H54 (cell line): ENCODE results near the gene PKP1.

ENCODE experiments used
- DNase-seq: peaks from one replicate; pipeline ENCODE4 v3.0.0; 2011; ENCODE audit warnings: low spot score, mixed read lengths; ENCODE audit not compliant: insufficient read length
- FAIRE-seq: peaks from 3 replicates; lab custom pipeline; 2011; peaks lifted over from hg19 to GRCh38; lab: Jason Lieb, UNC
- POLR2A ChIP-seq: IDR thresholded peaks from 2 replicates; pipeline ENCODE4 v1.6.1; 2011; ENCODE audit warnings: low read depth, mild to moderate bottlenecking, low read length

PKP1 gene

DNA sequence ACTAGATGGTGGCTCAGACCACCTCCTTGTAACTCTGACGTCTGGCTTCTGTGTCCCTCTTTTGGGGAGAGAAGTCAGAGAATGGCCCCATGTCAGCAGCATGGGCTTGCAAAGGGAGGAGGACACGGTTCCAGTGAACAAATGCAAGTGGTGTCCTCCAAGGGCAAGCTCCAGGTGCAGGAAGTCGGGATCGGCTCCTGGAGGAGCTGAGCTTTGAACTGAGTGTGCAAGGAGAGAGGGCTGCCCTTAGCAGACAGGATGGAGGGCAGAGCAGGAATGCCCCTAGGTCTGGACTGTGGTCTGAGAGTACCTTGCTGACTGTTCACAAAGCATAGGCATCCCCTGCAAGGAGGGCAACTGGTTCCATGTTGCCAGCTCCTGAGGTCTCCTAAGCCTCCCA is 17.3 kb downstream of the PKP1 start:
- DNase-seq: no peak
- no peak for TF ChIP-seq POLR2A
- FAIRE-seq: no peak

DNA sequence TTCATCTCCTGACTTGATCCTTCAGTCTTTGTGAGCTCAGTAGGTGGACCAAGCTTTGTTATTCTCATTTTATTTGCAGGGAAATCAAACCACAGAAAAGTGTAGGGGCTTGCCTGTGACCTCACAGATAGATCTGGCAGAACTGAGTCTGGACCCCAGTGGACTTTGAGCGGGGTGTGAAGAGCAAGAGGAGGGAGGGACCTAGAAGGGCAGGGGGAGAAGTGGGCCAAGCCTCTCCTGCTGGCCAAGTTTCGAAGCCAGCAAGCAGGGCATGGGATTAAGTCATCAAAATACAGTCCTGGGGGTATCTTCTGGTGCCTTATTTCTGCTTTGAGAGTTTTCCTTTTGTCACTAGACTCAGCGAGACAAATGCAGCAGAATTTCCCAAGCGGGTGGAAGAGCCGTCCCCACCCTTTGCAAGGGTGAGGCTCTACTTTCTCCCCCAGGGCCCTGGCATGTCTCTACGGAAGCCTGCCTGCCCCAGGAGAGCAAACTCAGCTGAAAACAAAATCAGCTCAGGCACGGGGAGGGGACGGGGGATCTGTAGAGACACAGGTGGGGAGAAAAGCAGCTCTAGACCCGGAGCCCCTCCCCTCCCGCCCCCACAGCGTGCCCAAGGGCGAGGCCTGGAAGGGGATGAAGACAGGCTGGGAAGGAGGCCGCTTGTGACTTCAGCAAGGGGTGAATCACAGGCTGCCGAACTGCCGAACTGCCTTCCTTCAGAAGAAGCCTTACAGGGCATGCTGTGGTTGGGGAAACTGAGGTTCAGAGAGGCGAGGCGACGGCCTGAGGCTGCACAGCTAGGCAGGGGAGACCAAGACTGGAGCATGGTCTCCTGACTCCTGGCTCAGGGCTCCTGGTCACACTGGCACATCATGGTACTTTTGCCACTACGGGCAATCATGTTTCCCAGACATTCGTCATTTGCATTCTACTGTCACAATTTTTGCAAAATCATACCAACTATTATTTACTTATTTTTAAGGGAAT is 19.2 kb downstream of the PKP1 start:
- FAIRE-seq (no peak), DNase-seq (no peak)
- TF ChIP-seq POLR2A: no peak

DNA sequence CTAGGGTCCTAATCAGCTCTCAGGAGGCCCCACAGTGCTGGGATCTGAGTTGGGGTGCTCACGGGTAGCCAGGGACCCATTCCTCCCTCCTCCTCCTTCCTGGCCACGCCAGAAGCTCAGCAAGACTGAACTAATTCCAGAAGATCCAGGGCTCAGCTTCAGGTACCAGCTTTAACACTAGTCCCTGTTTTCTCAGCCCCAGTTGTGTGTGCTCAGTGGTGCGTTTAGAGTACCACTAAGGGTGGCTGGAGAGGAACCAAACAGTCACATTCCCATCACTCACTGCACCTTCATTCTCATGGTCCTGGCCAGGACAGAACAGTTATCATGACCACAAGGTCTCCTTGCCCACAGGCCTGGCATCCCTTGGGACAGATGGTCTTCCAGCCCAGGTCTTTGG is 20.8 kb downstream of the PKP1 start:
- FAIRE-seq: no peak
- no peak for DNase-seq

DNA sequence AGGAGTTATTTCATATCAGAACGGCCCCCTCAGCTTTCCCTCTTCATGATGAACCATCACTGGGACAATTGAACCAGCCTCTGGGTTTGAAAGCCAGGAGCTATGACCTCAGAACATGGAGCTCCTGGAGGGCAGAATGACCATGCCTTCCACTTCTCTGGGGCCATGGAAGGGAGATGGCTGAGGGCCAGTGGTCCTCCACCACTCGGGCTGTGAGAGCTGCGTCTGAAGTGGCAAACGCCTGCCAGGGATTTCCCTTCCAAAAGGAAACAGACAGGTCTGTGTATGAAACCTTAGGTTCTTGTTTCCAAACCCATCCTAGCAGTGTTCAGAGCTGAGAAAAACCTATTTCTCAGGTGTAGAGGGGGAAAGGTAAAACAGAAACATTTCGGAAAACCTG is 22.5 kb downstream of the PKP1 start:
- no peak for TF ChIP-seq POLR2A
- DNase-seq (no peak), FAIRE-seq (no peak)

More for the DNA sequence above, 20.8 kb downstream of the PKP1 start:
- TF ChIP-seq POLR2A: no peak

DNA sequence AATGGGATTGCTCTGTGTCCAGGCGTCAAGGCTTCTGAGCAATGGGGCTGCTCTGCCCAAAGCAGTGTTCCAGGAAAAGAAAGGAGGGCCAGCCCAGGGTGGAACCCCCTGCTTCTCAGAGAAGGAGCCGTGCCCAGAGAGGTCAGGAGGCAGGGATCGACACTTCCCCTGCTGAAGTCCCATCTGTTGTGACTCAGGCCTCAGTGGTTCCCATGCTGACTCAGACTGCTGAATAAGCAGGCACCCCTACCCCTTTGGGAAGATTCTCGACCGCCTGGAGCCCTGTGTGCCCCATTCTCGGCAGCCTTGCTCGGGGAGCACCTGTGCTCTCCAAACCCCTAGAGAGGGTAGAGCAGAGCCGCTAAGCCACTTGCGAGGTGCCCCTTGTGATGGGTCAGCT is 23.9 kb downstream of the PKP1 start:
- DNase-seq (peak; percentile 35), FAIRE-seq (no peak)
- no peak for TF ChIP-seq POLR2A

DNA sequence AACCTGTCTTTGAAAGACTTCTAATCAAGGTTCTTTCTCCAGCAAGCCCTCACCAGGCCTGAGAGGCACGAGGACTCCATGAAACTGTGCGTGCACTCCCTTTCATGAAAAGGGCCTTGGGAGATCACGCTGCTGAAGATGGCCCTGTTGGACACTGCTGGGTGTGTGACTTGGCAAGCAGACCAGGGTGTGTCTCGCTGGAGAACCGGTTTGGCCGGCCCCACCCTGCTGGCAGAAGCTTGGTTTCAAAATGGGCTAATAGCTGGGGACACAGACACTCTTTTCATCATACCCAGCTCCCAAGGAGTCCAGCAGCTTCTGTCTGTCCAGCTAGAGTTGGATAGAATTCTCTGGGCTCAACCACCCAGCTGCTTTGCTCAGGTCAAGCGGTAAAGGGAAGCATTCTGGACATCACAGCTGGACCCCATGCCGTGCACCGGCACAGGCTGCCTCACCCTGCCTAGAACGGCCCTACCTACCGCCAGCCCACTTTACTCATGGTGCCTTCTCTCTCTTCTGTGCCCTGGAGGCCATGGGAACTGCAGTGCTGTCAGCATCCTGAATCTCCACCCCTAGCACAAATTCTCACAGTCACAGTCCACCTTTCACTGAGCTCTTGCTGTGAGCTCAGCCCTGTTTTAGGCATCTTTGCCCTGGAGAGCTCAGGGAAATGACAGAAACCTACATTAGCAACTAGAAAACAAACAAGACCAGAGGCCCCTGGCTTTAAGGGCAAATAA is 24.6 kb downstream of the PKP1 start:
- FAIRE-seq: no peak
- no peak for TF ChIP-seq POLR2A
- DNase-seq: no peak

DNA sequence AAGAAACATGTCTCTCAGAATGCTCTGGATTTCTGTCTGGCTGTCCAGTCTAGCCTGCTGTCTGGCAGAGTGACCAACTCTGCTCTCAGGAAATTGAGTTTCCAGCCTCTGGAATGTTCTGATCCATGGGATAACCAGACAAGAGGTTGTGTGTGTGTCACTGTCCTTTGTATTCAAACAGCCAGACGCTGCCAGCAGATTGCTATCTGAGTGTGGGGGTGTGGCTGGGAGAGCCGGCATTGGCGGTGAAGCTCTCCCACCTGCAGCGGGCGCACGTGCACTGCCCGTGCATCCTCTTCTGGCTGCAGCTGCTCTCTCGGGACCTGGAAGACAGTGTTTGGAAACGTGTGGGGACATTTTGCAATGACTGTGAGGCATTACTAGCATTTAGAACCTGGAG is 26.1 kb downstream of the PKP1 start:
- TF ChIP-seq POLR2A: no peak
- no peak for FAIRE-seq
- DNase-seq: peak; percentile 24

DNA sequence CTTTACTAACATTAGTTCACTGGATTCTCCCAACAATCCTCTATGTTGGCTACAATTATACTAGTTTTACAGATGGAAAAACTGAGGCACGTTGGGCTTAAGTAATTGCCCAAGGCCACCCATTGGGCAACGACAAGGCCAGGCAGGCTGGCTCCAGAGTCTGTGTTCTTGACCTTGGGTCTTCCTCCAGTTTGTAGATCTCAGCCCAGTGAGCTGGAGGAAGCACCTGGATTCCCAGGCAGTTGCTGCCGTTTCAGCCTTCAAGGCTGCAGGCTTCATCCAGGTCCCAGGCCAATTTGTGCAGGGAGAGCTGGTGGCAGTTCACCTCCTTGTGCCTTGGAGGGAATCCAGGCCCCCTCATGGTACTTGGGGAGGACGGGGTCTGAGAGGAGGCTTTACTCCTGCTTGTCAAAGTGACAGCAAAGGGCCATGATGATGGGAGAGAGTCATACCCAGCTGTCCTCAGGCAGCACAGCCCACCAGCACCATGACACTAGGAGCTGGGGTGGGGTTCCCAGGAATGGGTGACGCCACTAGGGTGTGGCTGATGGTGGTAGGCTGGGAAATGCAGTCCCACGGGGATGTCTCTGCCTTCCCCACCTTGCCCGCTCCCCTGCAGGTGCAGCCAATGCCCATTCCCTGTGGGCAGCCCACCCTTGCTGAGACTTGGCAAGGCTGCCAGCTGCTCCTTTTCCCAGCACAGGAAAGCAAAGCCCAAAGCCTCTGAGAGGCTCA is 27.1 kb downstream of the PKP1 start:
- FAIRE-seq: no peak
- DNase-seq: no peak
- TF ChIP-seq POLR2A: no peak

DNA sequence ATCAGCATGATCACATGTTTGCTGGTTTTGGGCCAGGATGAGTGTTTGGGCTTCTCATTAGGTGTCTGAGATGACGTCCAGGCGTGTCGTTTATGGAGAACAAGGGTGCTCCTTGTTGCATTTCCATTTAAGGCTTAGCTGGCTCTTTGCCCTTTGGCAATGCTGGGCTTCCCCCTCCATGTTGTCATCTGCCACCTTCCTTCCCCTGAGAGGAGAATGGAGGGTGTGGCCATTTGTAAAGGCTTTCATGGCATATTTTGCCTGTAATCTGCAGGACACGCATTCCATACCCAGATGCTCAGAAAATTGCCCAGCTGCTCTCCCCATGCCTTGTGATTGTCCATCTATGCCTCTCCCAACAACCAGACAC is 27.7 kb downstream of the PKP1 start:
- TF ChIP-seq POLR2A: no peak
- DNase-seq (peak; percentile 48), FAIRE-seq (no peak)

DNA sequence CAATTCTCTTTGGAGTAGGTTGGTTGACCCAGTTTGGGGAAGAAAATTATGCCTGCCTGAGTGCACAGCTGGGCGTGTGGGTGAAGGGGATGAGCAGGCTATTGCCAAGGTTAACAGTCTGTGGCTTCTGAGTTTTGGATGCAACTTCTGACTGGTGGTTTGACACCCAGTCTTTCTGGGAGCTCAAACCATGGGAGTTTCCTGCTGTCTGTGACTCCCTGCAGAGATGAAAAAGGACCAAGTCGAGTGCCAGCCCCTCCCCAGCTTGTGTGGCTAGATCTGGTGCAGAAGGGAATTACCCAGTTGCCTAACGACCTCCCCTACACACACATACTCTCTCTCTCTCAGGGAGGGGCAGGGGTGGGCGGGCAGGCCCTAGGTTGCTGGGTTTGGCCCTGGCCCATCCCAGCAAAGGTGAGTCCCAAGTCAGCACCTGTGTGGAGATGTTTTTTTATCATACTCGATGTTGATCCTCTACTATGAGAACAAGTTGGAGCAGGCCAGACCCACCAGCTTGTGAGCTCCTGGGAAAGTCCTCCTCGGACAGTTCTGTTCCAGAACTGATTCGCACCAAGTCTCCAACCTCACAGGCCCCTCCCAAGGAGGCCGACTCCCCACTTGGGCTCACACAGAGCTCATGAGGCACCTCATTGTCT is 28.2 kb downstream of the PKP1 start:
- peak; percentile 44 for DNase-seq
- FAIRE-seq: no peak
- no peak for TF ChIP-seq POLR2A

DNA sequence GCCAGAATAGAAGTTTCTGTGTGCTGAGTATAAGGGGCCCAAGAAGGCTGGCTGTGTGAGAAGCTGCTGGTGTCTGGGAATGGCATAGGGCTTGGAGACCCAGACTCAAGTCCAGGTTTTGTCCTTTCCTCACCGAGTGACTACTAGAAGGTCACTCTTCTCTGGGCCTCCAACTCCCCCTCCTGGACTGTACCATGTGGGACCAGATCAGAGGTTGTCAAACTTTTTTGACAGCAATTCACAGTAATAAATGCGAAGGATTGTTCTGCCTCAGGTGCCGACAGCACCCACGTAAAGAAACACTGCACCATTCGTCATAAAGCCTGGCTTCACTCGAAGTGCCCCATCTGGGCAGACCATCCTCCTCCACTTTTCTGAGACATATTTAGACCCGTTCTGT is 29.0 kb downstream of the PKP1 start:
- FAIRE-seq: no peak
- no peak for TF ChIP-seq POLR2A
- no peak for DNase-seq

DNA sequence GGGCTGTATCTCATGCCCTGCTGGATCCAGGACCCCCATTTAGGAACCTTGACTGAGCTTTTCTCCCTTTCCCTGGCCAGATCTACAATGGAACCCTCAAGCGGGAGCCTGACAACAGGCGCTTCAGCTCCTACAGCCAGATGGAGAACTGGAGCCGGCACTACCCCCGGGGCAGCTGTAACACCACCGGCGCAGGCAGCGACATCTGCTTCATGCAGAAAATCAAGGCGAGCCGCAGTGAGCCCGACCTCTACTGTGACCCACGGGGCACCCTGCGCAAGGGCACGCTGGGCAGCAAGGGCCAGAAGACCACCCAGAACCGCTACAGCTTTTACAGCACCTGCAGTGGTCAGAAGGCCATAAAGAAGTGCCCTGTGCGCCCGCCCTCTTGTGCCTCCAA is 29.8 kb downstream of the PKP1 start:
- FAIRE-seq (no peak), DNase-seq (no peak)
- TF ChIP-seq POLR2A: no peak

DNA sequence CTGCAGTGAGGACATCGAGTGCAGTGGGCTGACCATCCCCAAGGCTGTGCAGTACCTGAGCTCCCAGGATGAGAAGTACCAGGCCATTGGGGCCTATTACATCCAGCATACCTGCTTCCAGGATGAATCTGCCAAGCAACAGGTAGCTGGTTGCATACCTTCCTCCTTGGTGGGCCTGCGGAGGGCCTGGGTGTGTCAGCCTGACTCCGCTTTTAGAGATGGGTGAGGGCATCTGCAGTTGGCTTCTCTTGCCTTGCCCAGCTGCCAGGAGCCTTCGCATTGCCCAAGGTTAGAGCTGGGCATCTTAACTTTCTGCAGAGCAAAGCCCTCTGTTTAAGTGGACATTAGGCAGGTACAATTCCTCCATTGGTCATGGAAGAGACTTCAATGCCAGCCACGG is 33.2 kb downstream of the PKP1 start:
- DNase-seq (no peak), FAIRE-seq (no peak)
- no peak for TF ChIP-seq POLR2A
